BJ (cell line): ENCODE results near the gene ZNF70. TPM values are rescaled to one million over a fixed set of nuclear protein-coding genes. Genes with fewer than 3 reads are reported as not detected.

Source experiments
- CTCF ChIA-PET: fragments of 350-600 bp; formaldehyde crosslinking; extraction: SDS; loops from one replicate; lab custom pipeline; 2021; ENCODE audit warnings: antibody characterized with exemption, inconsistent platforms; lab: Yijun Ruan, JAX
- POLR2A ChIA-PET: fragments of 300-600 bp; sonication (Branson Sonifier 250); formaldehyde crosslinking; extraction: SDS; loops from one replicate; lab custom pipeline; 2021; ENCODE audit warnings: antibody characterized with exemption; lab: Charles Lee
- DNase-seq: peaks from one replicate; pipeline ENCODE4 v3.0.0-alpha.2; 2011; ENCODE audit warnings: low read depth
- H3K27me3 ChIP-seq: 2 replicates; pipeline ENCODE4 v1.6.0; 2011; ENCODE audit warnings: low read length; ENCODE audit not compliant: control insufficient read depth, insufficient read depth
- H3K36me3 ChIP-seq: 2 replicates; pipeline ENCODE4 v1.5.1; 2011; ENCODE audit warnings: low read length; ENCODE audit not compliant: control insufficient read depth, insufficient read depth
- H3K4me3 ChIP-seq: 2 replicates; pipeline ENCODE4 v1.5.1; 2011; ENCODE audit warnings: low read depth, mild to moderate bottlenecking, control low read depth, low read length
- CTCF ChIP-seq: IDR thresholded peaks from 2 replicates; pipeline ENCODE4 v1.5.1; 2011; ENCODE audit warnings: low read depth, mild to moderate bottlenecking, control low read depth, inconsistent platforms, low read length, moderate library complexity; ENCODE audit not compliant: insufficient read depth
- polyA plus RNA-seq: library from polyadenylated mRNA; depleted of rRNA; stranded (reverse); fragments of >200 nt; gene quantifications from 2 replicates; pipeline ENCODE4 v1.2.3, GENCODE V29; 2011

ZNF70 gene
- polyA plus RNA-seq, 1 experiment, result 1.4 TPM

DNA sequence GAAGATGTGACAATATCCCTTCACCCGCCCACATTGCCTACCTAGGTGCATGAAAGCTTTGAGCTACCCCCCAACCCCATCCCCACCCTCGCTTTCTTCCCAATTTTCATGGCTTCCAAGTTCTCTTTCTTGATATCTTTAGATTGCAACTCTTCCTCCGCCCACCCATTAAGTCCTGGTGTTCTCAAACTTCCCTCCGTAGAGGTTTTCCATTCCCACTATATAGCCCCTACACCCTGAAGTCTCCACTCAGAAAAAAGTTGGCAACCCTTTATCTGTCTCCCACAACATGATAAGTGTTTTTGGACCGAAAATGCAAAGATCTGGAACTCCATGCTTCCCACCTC, 572 bp downstream of the ZNF70 start:
- Histone ChIP-seq H3K4me3 (peak overlapping the region; percentile 76), H3K27me3 (no peaks in the 10 kb centered on the region), H3K36me3 (no peaks in the 10 kb centered on the region; the same call in 1 of the 2 replicates)
- no peak for TF ChIP-seq CTCF
- ChIA-PET CTCF (interaction anchor here (0.9 to 1.3 kb wide), 3 partner anchors 12 to 33 kb away, joined by 3 to 5 read pairs (median 3); partner anchors contain the start of gene C22orf15), POLR2A (no interaction called here)
- no peak for DNase-seq

GRCh38 chr22:23749841-23750301, 1.0 kb downstream of the ZNF70 start:
- H3K27me3 ChIP-seq, result no peaks in the 10 kb centered on the region
- 0 out of 2 replicates have a peak overlapping the region, but pooled peaks have one; percentile 76 for H3K4me3 ChIP-seq
- no peaks in the 10 kb centered on the region; the same call in 1 of the 2 replicates for H3K36me3 ChIP-seq
- POLR2A ChIA-PET, result no interaction called here
- CTCF ChIA-PET, result interaction anchor here (1.3 kb wide), 1 partner anchor 23 kb away, joined by 3 read pairs; no protein-coding TSS in a partner anchor
- TF ChIP-seq CTCF, result no peak
- no peak for DNase-seq

DNA sequence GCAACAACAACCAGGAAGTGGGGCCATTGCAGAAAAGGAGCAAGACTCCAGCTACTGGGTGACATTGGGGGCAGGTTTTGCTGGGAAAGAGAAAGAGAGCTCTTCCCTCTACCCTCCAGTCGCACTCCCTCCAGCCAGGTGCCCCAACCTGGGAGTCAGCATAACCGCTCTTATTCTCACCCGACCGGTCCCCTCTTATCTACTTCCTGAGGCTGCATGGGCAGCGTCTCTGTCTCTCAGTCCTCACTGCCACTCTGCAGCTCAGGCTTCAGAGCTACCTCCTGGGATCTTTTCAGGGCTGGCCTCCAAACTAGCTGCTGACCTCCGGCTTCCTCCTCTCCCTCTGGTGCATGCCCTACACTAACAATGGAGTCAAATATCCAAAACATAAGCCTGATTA, 5.1 kb downstream of the ZNF70 start:
- ChIA-PET POLR2A (interaction anchor here (0.7 kb wide), 1 partner anchor 17 kb away, joined by 6 read pairs; the partner anchor contains the start of gene C22orf15), CTCF (interaction anchor here (1.1 kb wide), 1 partner anchor 11 kb away, joined by 3 read pairs; no protein-coding TSS in a partner anchor)
- Histone ChIP-seq H3K36me3 (peaks cover 20% of the 10 kb centered on the region), H3K27me3 (no peaks in the 10 kb centered on the region), H3K4me3 (no peak overlapping the region)
- no peak for TF ChIP-seq CTCF
- DNase-seq, result no peak

- CTCF ChIA-PET, result interaction anchor here (0.6 to 1.3 kb wide), 3 partner anchors 10 to 490 kb away, joined by 3 to 5 read pairs (median 3); no protein-coding TSS in a partner anchor
- POLR2A ChIA-PET, result no interaction called here
- H3K36me3 ChIP-seq, result peaks cover 20% of the 10 kb centered on the region
- DNase-seq, result no peak
- H3K4me3 ChIP-seq, result no peak overlapping the region
- no peaks in the 10 kb centered on the region for H3K27me3 ChIP-seq
- no peak for TF ChIP-seq CTCF
Measured at GRCh38 chr22:23744485-23744884, 6.4 kb downstream of the ZNF70 start.

DNA sequence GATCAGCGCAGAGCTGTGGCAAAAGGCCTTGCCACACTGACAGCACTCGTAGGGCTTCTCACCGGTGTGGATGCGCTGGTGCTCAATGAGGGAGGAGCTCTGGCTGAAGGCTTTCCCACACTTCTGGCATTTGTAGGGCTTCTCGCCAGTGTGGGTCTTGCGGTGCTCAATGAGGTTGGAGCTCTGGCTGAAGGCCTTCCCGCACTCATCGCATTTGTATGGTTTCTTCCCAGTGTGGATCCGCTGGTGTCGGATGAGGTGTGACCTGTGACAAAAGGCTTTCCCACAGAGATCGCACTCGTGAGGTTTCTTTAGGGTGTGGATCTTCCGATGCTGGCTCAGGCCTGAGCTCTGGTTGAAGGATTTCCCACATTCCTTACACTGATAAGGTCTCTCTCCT, 6.9 kb downstream of the ZNF70 start:
- H3K36me3 ChIP-seq, result peaks cover 20% of the 10 kb centered on the region
- CTCF ChIA-PET, result interaction anchor here (1.3 kb wide), 1 partner anchor 25 kb away, joined by 5 read pairs; no protein-coding TSS in a partner anchor
- no peak for DNase-seq
- no peaks in the 10 kb centered on the region for H3K27me3 ChIP-seq
- no peak overlapping the region for H3K4me3 ChIP-seq
- POLR2A ChIA-PET, result no interaction called here
- no peak for TF ChIP-seq CTCF
